Uterus (tissue), 4 donors: Measurements from ENCODE around the gene MMAB. TPM values are rescaled to one million over a fixed set of nuclear protein-coding genes. Genes with fewer than 3 reads are reported as not detected.

Experiments used
- DNase-seq, 2 donors: peaks; one replicate each; pipeline ENCODE4 v3.0.0-alpha.2; 2019 to 2020
- H3K27ac ChIP-seq, 2 donors: fragments of 200-600 bp; sonication (generic); 1 replicate in 1 of 2; 2 replicates in 1 of 2; pipeline ENCODE4 v1.5.1; 2016 to 2018
- H3K27me3 ChIP-seq, 2 donors: fragments of 200-600 bp; sonication (generic); one replicate each; pipeline ENCODE4 v1.5.1; 2018 to 2019; ENCODE audit warnings: control low read depth in 1 of 2
- H3K36me3 ChIP-seq, 2 donors: fragments of 200-600 bp; sonication (generic); one replicate each; pipeline ENCODE4 v1.5.1; 2019; ENCODE audit warnings: control low read depth in 1 of 2
- H3K4me1 ChIP-seq, 2 donors: fragments of 200-600 bp; sonication (generic); one replicate each; pipeline ENCODE4 v1.5.1; 2018 to 2019; ENCODE audit warnings: control low read depth in 1 of 2
- H3K4me3 ChIP-seq, 2 donors: fragments of 200-600 bp; sonication (generic); 1 replicate in 1 of 2; 2 replicates in 1 of 2; pipeline ENCODE4 v1.5.1; 2018 to 2019; ENCODE audit warnings: mild to moderate bottlenecking in 1 of 2
- H3K9me3 ChIP-seq, 2 donors: fragments of 200-600 bp; sonication (generic); one replicate each; pipeline ENCODE4 v1.5.1; 2019; ENCODE audit warnings: control low read depth in 1 of 2
- CTCF ChIP-seq, 4 experiments: fragments of 200-600 bp in 2 of 4; fragments of 450-650 bp in 2 of 4; sonication (generic) in 2 of 4; IDR thresholded peaks; one replicate each; pipeline ENCODE4 v1.5.1; 2016 to 2019; ENCODE audit warnings: antibody characterized with exemption in 4 of 4, mild to moderate bottlenecking in 2 of 4, moderate library complexity in 1 of 4
- POLR2A ChIP-seq, 2 donors: fragments of 450-650 bp; IDR thresholded peaks; one replicate each; pipeline ENCODE4 v1.6.1; 2016; ENCODE audit warnings: antibody characterized with exemption in 2 of 2, mild to moderate bottlenecking in 1 of 2, moderate library complexity in 1 of 2
- intact Hi-C: fragments of 100-400 bp; cut with DNase I; formaldehyde crosslinking; loops from one replicate; pipeline ENCODE4 v1.15.1; 2023; ENCODE audit warnings: low total_unique reads
- total RNA-seq, 4 donors: library from RNA; depleted of rRNA in 3 of 4; stranded (reverse); fragments of >200 nt in 3 of 4; gene quantifications; one replicate each; pipeline versions ENCODE4 v1.1.0 to v1.2.4, GENCODE V29; 2014 to 2023
- donor health status: DM: yes; HTN: yes; CAD: no.

The MMAB gene
- total RNA-seq, 4 donors from 2014 or later: 15.0 to 234 (median 21.5) TPM

- H3K4me3 ChIP-seq: no peak overlapping the region
- no peaks in the 10 kb centered on the region for H3K36me3 ChIP-seq
- H3K4me1 ChIP-seq: peaks cover 0 to 5% of the 10 kb centered on the region in 2 donors
- no peaks in the 10 kb centered on the region for H3K27me3 ChIP-seq
- intact Hi-C loops: no loop called here
- TF ChIP-seq POLR2A (IDR thresholded peaks at IDR 0.05): no peak
- TF ChIP-seq CTCF (IDR thresholded peaks at IDR 0.05): no peak
- DNase-seq: no peak
- H3K9me3 ChIP-seq: no peaks in the 10 kb centered on the region
- no peak overlapping the region for H3K27ac ChIP-seq
Measured at GRCh38 chr12:109567967-109568366, 5.3 kb downstream of the MMAB start.

DNA sequence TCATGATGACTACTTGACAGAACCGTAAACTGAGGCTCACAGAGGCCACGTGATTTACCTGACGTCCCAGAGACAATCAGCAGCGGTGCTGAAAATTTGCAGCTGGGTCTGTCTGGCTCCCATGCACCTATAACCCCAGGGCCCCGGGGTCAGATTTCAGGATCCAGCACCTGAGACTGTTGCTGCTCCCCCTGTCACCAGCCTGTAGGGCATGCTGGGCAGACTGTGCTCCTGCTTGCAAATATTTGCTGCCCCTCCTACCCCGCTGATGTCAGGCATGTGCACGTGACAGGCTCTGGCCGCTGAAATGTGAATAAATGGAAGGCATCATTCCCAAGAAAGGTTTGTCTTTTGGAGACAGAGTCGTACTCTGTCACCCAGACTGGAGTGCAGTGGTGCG, 6.0 kb downstream of the MMAB start:
- intact Hi-C loops: no loop called here
- DNase-seq: no peak
- Histone ChIP-seq H3K4me1 (peaks cover 0 to under 1% of the 10 kb centered on the region in 2 donors), H3K9me3 (no peaks in the 10 kb centered on the region), H3K27ac (no peak overlapping the region), H3K4me3 (no peak overlapping the region), H3K27me3 (no peaks in the 10 kb centered on the region), H3K36me3 (no peaks in the 10 kb centered on the region)
- TF ChIP-seq POLR2A (IDR thresholded peaks at IDR 0.05) (no peak), CTCF (IDR thresholded peaks at IDR 0.05) (no peak)

DNA sequence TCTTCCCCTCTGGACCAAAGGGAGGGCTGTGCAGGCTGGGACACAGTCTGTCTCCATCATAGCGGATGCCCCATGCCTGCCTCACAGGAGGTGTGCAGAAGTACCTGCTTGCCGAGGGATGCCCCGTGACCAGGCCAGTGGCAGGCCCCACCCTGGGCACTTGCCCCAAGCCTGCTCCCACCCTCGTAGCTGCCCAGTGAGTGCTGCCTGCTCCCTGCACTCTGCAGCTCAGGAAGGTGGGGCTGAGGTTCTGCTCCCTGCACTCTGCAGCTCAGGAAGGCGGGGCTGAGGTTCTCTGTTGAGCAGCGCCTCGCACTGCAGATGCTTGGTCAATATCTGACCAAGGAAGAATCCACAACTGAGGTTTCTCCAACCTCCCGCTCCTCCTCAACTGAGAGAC, 6.9 kb downstream of the MMAB start:
- Histone ChIP-seq H3K27me3 (no peaks in the 10 kb centered on the region), H3K36me3 (no peaks in the 10 kb centered on the region), H3K27ac (no peak overlapping the region), H3K4me1 (no peaks in the 10 kb centered on the region), H3K9me3 (no peaks in the 10 kb centered on the region), H3K4me3 (no peak overlapping the region)
- no peak for TF ChIP-seq CTCF (IDR thresholded peaks at IDR 0.05)
- no peak for TF ChIP-seq POLR2A (IDR thresholded peaks at IDR 0.05)
- no peak for DNase-seq
- intact Hi-C loops: no loop called here

DNA sequence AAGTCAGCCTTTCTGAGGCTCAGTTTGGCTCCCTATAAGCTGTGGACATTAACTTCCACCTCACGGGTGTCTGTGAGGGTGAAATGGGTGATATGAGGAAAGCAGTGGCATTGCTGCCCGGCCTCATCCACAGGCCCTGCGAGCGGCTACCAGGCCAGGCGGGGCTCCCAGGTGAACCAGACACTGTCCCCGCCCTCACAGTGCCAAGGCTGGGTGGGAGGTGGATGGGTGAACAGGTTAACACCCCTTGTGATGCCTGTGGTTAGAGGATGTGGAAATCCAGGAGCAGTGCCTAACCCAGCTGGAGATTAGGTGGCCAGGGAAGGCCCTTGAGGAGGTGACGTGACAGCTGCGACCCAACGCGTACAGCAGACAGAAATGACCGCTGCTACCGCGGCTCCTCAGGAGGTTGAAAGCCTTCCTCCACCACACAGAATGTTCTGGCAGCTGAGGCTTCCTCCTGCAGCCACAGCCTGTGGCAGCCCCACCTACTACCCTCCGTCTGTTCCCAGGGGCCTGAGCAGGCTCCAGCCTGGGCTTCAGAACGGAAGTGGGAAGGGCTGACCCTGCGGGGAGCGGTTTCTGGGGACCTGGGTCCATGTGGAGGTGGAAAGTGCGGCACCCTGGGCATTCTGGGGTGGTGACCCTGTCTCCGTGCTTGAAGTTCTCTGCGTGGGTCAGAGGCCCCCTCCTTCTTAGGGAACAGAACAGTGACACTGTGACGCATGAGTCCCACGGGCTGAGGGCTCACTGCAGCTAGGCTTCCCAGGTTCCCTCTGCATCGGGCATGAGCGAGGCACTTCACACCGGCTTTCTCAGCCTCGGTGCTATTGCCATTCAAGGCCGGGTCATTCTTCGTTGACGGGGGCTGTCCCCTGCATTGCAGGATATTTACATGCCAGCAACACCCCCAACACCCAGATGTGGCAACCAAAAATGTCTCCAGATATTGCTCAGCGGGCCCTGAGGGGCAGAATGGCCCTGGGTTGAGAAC, 9.7 kb downstream of the MMAB start:
- no peak overlapping the region for H3K27ac ChIP-seq
- H3K27me3 ChIP-seq: no peaks in the 10 kb centered on the region
- TF ChIP-seq POLR2A (IDR thresholded peaks at IDR 0.05) (no peak), CTCF (IDR thresholded peaks at IDR 0.05) (no peak)
- intact Hi-C loops: no loop called here
- no peak for DNase-seq
- H3K4me1 ChIP-seq: no peaks in the 10 kb centered on the region
- no peaks in the 10 kb centered on the region for H3K36me3 ChIP-seq
- H3K4me3 ChIP-seq: no peak overlapping the region
- no peaks in the 10 kb centered on the region for H3K9me3 ChIP-seq

GRCh38 chr12:109562871-109563270, 10.4 kb downstream of the MMAB start:
- Histone ChIP-seq H3K4me1 (no peaks in the 10 kb centered on the region), H3K36me3 (no peaks in the 10 kb centered on the region), H3K9me3 (no peaks in the 10 kb centered on the region), H3K27me3 (no peaks in the 10 kb centered on the region), H3K4me3 (no peak overlapping the region), H3K27ac (no peak overlapping the region)
- TF ChIP-seq CTCF (IDR thresholded peaks at IDR 0.05) (no peak), POLR2A (IDR thresholded peaks at IDR 0.05) (no peak)
- intact Hi-C loops: no loop called here
- DNase-seq: no peak
